BLaER1 treated with 17β-estradiol and CSF1 and Interleukin-3, amounts not matched to agents 10 nM and 100 nM (cell line): ENCODE data around the gene PABPN1L.

Experiments
- H3K27ac ChIP-seq, 11 experiments: shearing (Covaris generic); formaldehyde crosslinking; 2 replicates each; pipeline ENCODE4 v1.8.1; 2022
- H3K27me3 ChIP-seq, 11 experiments: shearing (Covaris generic); formaldehyde crosslinking; 2 replicates each; pipeline ENCODE4 v1.8.1; 2022
- H3K36me3 ChIP-seq, 11 experiments: shearing (Covaris generic); formaldehyde crosslinking; 2 replicates each; pipeline ENCODE4 v1.8.1; 2022
- H3K4me1 ChIP-seq, 10 experiments: shearing (Covaris generic); formaldehyde crosslinking; 2 replicates each; pipeline ENCODE4 v1.8.1; 2022
- H3K4me2 ChIP-seq, 11 experiments: shearing (Covaris generic); formaldehyde crosslinking; 2 replicates each; pipeline ENCODE4 v1.8.1; 2022
- H3K4me3 ChIP-seq, 10 experiments: shearing (Covaris generic); formaldehyde crosslinking; 2 replicates each; pipeline ENCODE4 v1.8.1; 2022
- H3K9ac ChIP-seq, 11 experiments: shearing (Covaris generic); formaldehyde crosslinking; 2 replicates each; pipeline ENCODE4 v1.8.1; 2022
- H3K9me3 ChIP-seq, 11 experiments: shearing (Covaris generic); formaldehyde crosslinking; replicated peaks in 1 of 11; 2 replicates each; pipeline ENCODE4 v1.8.1; 2022
- H4K20me1 ChIP-seq, 11 experiments: shearing (Covaris generic); formaldehyde crosslinking; 2 replicates each; pipeline ENCODE4 v1.8.1; 2022
- Cebpa-rat ChIP-seq, 11 experiments: shearing (Covaris generic); IDR thresholded peaks; 2 replicates each; pipeline ENCODE4 v1.8.1; 2022

Gene PABPN1L

DNA sequence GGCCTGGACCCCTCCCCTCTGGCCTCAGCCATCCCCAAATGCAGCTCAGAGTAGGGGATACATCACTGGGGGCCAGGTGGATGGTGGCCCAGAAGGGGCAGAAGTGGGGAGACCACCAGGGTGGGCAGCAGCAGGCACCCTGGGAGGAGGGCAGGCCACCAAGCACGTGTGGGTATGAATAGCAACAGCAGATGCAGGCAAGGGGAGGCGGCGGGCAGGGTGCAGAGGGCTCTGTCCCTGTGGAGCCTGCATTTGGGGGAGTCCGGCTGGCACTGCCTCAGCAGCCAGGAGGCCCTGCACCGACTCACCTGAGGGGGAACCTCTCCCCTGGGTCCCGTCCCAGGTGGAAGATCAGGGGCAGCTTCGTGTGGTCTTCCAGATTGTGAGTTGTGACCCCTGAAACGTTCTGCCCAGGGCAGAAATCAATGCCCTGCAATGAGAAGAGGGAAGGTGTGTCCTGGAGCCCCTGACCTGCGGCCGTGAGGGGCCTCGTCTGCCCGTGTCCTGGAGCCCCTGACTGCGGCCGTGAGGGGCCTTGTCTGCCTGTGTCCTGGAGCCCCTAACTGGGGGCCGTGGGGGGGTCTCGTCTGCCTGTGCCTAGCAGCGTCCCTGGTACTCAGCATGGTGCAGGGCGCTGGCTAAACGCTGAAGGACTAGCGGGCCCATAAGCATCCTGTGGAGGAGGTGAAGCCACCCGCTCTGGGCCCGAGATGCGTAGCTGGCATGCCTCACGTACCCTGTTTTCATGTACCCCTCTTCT lies 44.0 kb downstream of the PABPN1L start:
- Histone ChIP-seq H3K27me3 (no peaks in the 10 kb centered on the region), H4K20me1 (peaks cover 0 to 68% (median 10%) of the 10 kb centered on the region in 11 experiments; a peak in 10 of 22 replicates), H3K4me1 (peaks cover 0 to 15% (median 5%) of the 10 kb centered on the region in 10 experiments; a peak in 5 of 20 replicates), H3K9ac (0 out of 22 replicates have a peak overlapping the region, but pooled peaks of 1 of the 11 experiments have one; percentile 14), H3K27ac (no peak overlapping the region), H3K36me3 (peaks cover 21 to 64% (median 47%) of the 10 kb centered on the region in 11 experiments; a peak in 21 of 22 replicates), H3K4me2 (0 out of 22 replicates have a peak overlapping the region, but pooled peaks of 1 of the 11 experiments have one; percentile 32), H3K9me3 (no peaks in the 10 kb centered on the region), H3K4me3 (no peak overlapping the region)
- TF ChIP-seq Cebpa-rat (IDR thresholded peaks at IDR 0.05): no peak

DNA sequence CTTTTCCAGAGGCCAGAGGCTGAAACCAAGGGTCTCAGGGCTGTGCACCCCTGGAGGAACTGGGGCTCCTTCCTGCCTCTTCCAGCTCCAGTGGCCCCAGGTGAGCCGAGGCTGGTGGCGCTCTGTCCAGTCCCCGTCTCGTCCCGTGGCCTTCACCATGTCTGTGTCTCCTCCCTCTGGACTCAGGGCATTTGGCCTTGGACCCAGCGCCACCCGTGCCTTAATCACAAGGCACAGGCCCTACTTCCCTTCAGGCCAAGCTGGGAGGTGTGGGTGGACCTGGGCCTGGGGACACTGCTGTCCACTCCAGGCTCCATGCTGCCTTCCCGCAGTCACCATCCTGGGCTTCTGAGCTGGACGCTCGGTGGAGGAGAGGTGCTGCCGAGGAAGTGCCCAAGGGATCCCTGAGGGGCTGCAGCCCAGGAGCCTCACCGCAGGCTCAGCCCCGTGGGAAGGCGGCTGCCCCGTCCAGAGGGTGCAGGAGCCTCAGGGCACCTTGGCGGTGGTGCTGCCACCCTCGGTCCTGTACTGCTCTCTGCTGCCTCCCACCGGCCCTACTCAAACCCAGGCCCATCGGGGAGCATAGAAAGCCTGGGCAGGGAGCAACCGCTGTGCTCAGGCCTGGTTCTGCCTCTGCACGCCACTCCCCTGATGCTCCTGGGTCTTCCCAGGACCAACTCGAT lies 45.2 kb downstream of the PABPN1L start:
- Histone ChIP-seq H3K9ac (0 out of 22 replicates have a peak overlapping the region, but pooled peaks of 3 of the 11 experiments have one; percentile 14 to 23 (median 17)), H3K4me2 (peak overlapping the region in 4 of 11 experiments; percentile 7 to 32 (median 18); a peak in 4 of 22 replicates), H3K27ac (no peak overlapping the region), H3K27me3 (no peaks in the 10 kb centered on the region), H3K36me3 (peaks cover 16 to 52% (median 39%) of the 10 kb centered on the region in 11 experiments; a peak in 21 of 22 replicates), H4K20me1 (peaks cover 0 to 69% (median 13%) of the 10 kb centered on the region in 11 experiments; a peak in 11 of 22 replicates), H3K9me3 (no peaks in the 10 kb centered on the region), H3K4me3 (no peak overlapping the region), H3K4me1 (peaks cover 0 to 17% (median 6%) of the 10 kb centered on the region in 10 experiments; a peak in 6 of 20 replicates)
- no peak for TF ChIP-seq Cebpa-rat (IDR thresholded peaks at IDR 0.05)

DNA sequence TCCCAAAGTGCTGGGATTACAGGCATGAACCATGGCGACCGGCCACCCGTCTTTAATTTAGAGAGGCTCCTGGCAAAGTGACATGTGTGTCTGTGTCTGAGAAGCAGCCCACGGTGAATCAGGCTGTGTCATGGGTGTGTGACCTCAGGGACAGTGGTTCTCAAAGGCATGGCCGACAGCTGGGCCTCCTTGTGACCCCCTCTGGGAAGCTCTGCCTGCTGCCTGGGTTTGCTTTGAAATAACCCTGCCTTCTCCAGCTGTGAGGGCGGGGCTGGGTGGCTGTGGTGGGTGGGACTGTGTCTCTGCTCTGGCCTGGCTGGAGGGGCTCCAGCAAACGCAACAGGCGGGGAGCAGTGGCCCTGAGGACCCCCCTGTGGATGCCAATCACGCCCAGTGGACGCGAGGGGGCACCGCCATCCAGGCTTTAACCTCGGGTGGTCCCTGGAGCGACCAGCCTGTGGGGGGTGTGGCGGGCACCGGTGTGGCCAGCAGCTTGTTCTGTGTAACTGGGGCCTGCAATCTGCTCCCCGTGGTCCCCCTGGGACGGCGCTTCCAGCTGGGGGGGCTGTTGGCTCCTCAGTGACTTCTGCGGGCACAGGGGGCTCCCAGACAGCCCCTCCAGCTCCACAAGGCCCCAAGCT lies 46.0 kb downstream of the PABPN1L start:
- Histone ChIP-seq H3K4me2 (no peak overlapping the region), H3K27ac (no peak overlapping the region), H3K4me3 (no peak overlapping the region), H3K27me3 (no peaks in the 10 kb centered on the region), H3K4me1 (peaks cover 0 to 25% (median 10%) of the 10 kb centered on the region in 10 experiments; a peak in 8 of 20 replicates), H3K9me3 (no peaks in the 10 kb centered on the region), H3K36me3 (peaks cover 16 to 51% (median 39%) of the 10 kb centered on the region in 11 experiments; a peak in 21 of 22 replicates), H3K9ac (peak overlapping the region in 1 of 11 experiments; percentile 23; a peak in 1 of 22 replicates), H4K20me1 (peaks cover 0 to 76% (median 20%) of the 10 kb centered on the region in 11 experiments; a peak in 13 of 22 replicates)
- TF ChIP-seq Cebpa-rat (IDR thresholded peaks at IDR 0.05): no peak

GRCh38 chr16:88819126-88819525 lies 47.3 kb downstream of the PABPN1L start:
- Histone ChIP-seq H4K20me1 (peaks cover 0 to 78% (median 20%) of the 10 kb centered on the region in 11 experiments; a peak in 13 of 22 replicates), H3K4me3 (no peak overlapping the region), H3K4me1 (peaks cover 0 to 25% (median 10%) of the 10 kb centered on the region in 10 experiments; a peak in 9 of 20 replicates), H3K4me2 (no peak overlapping the region), H3K9ac (no peak overlapping the region), H3K36me3 (peaks cover 16 to 42% (median 33%) of the 10 kb centered on the region in 11 experiments; a peak in 21 of 22 replicates), H3K27me3 (no peaks in the 10 kb centered on the region), H3K27ac (no peak overlapping the region), H3K9me3 (no peaks in the 10 kb centered on the region)
- TF ChIP-seq Cebpa-rat (IDR thresholded peaks at IDR 0.05): no peak

DNA sequence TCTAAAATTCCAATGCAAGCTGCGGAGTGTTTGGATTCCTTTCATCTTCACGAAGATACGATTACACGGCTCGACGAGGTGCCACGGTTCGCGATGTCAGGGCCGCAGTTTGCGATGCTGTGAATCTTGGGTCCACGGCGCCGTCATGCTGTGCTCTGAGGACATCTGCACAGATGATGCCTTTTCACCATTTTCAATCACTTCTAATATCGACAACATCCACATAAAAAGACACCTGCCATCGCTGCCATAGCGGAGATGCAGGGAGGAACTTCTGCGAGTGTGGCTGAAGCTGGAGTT lies 47.9 kb downstream of the PABPN1L start:
- H3K4me1 ChIP-seq: peaks cover 0 to 31% (median 10%) of the 10 kb centered on the region in 10 experiments; a peak in 10 of 20 replicates
- H3K4me3 ChIP-seq: no peak overlapping the region
- peaks cover 16 to 36% (median 28%) of the 10 kb centered on the region in 11 experiments; a peak in 21 of 22 replicates for H3K36me3 ChIP-seq
- no peak for TF ChIP-seq Cebpa-rat (IDR thresholded peaks at IDR 0.05)
- 0 out of 22 replicates have a peak overlapping the region, but pooled peaks of 1 of the 11 experiments have one; percentile 27 for H3K9ac ChIP-seq
- H3K27ac ChIP-seq: no peak overlapping the region; a peak in 1 of 22 replicates
- no peaks in the 10 kb centered on the region for H3K27me3 ChIP-seq
- no peak overlapping the region for H3K4me2 ChIP-seq
- no peaks in the 10 kb centered on the region for H3K9me3 ChIP-seq
- peaks cover 0 to 72% (median 20%) of the 10 kb centered on the region in 11 experiments; a peak in 13 of 22 replicates for H4K20me1 ChIP-seq

DNA sequence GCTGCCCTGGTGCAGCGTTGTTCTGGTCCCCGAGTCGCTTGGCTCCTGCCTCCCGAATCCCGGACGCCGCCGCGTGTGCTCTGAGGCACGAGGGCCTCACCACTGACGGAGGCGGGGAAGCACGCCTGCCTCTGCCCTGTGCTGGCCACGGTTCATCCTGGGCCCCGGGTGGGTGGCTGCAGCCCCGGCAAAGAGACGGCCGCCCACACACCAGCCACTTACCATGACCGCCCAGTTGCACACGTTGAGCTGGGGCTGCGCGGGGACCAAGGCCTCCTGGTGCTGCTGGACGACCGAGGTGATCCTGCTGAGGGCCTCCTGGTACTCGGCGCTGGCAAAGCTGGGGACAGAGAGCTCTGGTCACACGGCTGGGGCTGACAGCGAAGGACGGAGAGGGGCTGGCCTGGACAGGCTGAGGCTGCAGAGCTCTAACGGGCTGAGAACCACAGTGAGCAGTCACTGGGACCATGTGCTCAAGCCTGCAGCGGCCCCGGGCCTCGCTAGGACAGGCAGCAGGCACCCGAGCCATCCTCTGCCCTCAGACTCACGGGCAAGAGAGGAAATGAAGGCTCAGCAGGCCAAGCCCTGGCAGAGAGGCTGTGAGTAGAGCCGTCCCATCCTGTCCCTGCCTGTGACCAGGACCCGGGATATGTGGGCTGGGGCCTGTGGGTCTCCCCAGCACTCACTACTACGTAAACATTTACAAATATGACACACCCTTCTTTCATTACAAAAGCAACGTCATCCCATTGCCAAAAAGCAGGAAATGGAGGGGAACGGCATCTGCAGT lies 48.5 kb downstream of the PABPN1L start:
- Histone ChIP-seq H3K4me3 (no peak overlapping the region), H3K9ac (peak overlapping the region in 3 of 11 experiments; percentile 13 to 27 (median 26); a peak in 1 of 22 replicates), H3K4me1 (peaks cover 3 to 35% (median 13%) of the 10 kb centered on the region in 10 experiments; a peak in 18 of 20 replicates), H3K27ac (peak overlapping the region in 1 of 11 experiments; percentile 18; a peak in 2 of 22 replicates), H3K27me3 (no peaks in the 10 kb centered on the region), H3K9me3 (no peaks in the 10 kb centered on the region), H4K20me1 (peaks cover 0 to 67% (median 20%) of the 10 kb centered on the region in 11 experiments; a peak in 13 of 22 replicates), H3K4me2 (no peak overlapping the region), H3K36me3 (peaks cover 14 to 32% (median 25%) of the 10 kb centered on the region in 11 experiments; a peak in 21 of 22 replicates)
- no peak for TF ChIP-seq Cebpa-rat (IDR thresholded peaks at IDR 0.05)

- Histone ChIP-seq H3K9ac (peak overlapping the region in 1 of 11 experiments; percentile 11; a peak in 1 of 22 replicates), H4K20me1 (peaks cover 0 to 59% (median 20%) of the 10 kb centered on the region in 11 experiments; a peak in 13 of 22 replicates), H3K9me3 (peaks cover 0 to 7% (median 4%) of the 10 kb centered on the region in 11 experiments; a peak in 11 of 22 replicates), H3K27ac (peak overlapping the region in 1 of 11 experiments; percentile 18; a peak in 1 of 22 replicates), H3K27me3 (no peaks in the 10 kb centered on the region), H3K36me3 (peaks cover 4 to 21% (median 15%) of the 10 kb centered on the region in 11 experiments; a peak in 20 of 22 replicates), H3K4me3 (no peak overlapping the region), H3K4me2 (no peak overlapping the region), H3K4me1 (peaks cover 13 to 44% (median 23%) of the 10 kb centered on the region in 10 experiments)
- no peak for TF ChIP-seq Cebpa-rat (IDR thresholded peaks at IDR 0.05)
These were observed 49.5 kb downstream of the PABPN1L start for GRCh38 chr16:88816736-88817535.
